ENCODE data around the gene PRX. TPM values are rescaled to one million over a fixed set of nuclear protein-coding genes. Genes with fewer than 3 reads are reported as not detected.

PRX gene
- total RNA-seq, 4 donors from 2014 or later = 454 to 667 (median 548) TPM

DNA sequence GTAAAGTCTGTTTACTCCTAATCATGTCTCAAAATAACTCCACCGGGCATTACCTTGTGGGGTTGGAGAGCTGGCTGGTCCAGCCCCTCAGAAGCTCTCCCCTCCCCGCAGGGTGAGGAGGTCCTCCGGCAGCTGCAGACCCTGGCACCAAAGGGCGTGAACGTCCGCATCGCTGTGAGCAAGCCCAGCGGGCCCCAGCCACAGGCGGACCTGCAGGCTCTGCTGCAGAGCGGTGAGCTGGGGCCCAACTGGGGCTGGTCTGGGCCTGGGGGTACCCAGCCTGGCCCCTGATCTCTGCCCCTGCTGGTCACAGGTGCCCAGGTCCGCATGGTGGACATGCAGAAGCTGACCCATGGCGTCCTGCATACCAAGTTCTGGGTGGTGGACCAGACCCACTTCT, 43.4 kb downstream of the PRX start:
- no peak for TF ChIP-seq EP300 (IDR thresholded peaks at IDR 0.05)
- TF ChIP-seq, protein P1, sequence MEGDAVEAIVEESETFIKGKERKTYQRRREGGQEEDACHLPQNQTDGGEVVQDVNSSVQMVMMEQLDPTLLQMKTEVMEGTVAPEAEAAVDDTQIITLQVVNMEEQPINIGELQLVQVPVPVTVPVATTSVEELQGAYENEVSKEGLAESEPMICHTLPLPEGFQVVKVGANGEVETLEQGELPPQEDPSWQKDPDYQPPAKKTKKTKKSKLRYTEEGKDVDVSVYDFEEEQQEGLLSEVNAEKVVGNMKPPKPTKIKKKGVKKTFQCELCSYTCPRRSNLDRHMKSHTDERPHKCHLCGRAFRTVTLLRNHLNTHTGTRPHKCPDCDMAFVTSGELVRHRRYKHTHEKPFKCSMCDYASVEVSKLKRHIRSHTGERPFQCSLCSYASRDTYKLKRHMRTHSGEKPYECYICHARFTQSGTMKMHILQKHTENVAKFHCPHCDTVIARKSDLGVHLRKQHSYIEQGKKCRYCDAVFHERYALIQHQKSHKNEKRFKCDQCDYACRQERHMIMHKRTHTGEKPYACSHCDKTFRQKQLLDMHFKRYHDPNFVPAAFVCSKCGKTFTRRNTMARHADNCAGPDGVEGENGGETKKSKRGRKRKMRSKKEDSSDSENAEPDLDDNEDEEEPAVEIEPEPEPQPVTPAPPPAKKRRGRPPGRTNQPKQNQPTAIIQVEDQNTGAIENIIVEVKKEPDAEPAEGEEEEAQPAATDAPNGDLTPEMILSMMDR (IDR thresholded peaks at IDR 0.05) = no peak
- TF ChIP-seq POLR2A (IDR thresholded peaks at IDR 0.05) = no peak

DNA sequence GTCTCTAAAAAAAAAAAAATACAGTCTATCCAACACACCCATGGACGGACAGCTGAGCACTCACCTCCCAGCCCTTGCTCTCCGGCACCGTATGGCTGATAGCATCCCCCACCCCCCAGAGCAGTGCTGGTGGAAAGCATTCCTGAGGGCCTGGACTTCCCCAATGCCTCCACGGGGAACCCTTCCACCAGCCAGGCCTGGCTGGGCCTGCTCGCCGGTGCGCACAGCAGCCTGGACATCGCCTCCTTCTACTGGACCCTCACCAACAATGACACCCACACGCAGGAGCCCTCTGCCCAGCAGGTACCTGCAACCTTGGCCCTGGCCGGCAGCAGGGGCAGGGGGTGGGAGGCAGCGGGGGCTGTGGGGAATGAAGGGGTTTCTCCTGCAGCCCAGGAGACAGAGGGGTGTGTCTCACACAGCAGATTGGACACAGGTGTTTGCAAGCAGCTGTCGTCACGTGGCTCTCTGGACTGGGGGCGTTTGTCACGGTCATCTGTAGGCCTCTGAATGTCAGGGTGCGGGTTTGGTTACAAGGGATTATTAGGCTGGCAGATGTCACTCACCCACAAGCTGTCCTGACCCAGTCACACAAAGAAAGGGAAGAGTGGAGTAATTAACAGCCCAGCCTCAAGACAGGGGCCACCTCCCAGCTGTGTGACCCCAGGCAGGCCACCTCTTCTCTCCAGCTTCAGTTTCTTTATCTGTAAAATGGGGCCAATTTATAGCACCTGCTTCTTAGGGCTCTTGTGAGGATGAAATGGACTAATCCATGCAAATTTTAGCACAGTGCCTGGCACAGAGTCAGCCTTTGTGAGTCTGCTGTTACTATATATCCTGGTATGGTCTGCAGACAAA, 45.4 kb downstream of the PRX start:
- no peak for DNase-seq (ENCODE audit: low spot score in 2 of 2)
- H3K4me3 ChIP-seq = no peak overlapping the region
- peaks cover 0 to 65% (median 0%) of the 10 kb centered on the region in 3 donors for H3K36me3 ChIP-seq
- TF ChIP-seq, protein P1 (IDR thresholded peaks at IDR 0.05) = no peak
- H3K27me3 ChIP-seq = no peaks in the 10 kb centered on the region
- 77% methylated on average over 10 to 16 of the region's 16 CpGs for WGBS, 2 donors
- H3K4me1 ChIP-seq = peaks cover 0 to 24% (median 4%) of the 10 kb centered on the region in 4 donors
- H3K27ac ChIP-seq = no peak overlapping the region
- no peaks in the 10 kb centered on the region for H3K9me3 ChIP-seq

More for the DNA sequence above, 43.4 kb downstream of the PRX start:
- no peaks in the 10 kb centered on the region for H3K27me3 ChIP-seq
- 72 to 89% methylated on average over 7 to 12 of the region's 12 CpGs for WGBS, 2 donors
- DNase-seq (ENCODE audit: low spot score in 2 of 2) = no peak
- H3K27ac ChIP-seq = no peak overlapping the region
- no peaks in the 10 kb centered on the region for H3K9me3 ChIP-seq
- peaks cover 0 to 22% (median 4%) of the 10 kb centered on the region in 4 donors for H3K4me1 ChIP-seq
- peaks cover 0 to 85% (median 4%) of the 10 kb centered on the region in 3 donors for H3K36me3 ChIP-seq
- H3K4me3 ChIP-seq = no peak overlapping the region

DNA sequence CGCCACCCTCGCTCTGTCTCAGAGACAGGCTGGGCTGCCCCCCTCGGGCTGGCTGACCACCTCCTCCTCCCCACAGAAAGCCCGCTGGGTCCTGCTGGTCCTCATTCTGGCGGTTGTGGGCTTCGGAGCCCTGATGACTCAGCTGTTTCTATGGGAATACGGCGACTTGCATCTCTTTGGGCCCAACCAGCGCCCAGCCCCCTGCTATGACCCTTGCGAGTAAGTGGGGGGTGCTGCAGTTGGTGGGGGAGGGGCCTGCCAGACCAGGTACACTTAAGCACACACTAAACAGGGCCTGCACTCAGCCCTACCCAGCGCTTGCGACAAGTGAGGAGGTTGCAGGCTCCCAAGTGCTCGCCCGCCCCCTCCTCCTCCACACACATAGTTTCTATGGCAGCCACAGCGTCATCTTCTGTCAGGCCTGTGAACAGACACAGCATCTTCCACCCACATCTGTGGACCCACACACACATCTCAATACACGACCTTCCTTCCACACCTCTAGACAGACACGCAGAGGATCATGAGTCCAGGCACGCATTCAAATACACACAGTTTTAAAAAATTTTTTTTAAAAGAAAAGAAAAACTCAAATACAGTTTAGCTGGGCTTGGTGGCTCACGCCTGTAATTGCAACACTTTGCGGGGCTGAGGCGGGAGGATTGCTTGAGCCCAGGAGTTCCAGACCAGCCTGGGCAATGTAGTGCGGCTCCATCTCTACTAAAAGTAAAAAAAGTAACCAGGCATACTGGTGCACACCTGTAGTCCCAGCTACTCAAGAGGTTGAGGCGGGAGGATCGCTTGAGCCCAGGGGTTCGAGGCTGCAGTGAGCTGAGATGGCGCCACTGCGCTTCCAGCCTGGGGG, 46.2 kb downstream of the PRX start:
- H3K27ac ChIP-seq = peak overlapping the region in 2 of 4 donors; percentile 47 to 69
- peak overlapping the region in 1 of 4 donors; percentile 49 for H3K4me3 ChIP-seq
- no peak for DNase-seq (ENCODE audit: low spot score in 2 of 2)
- 78% methylated on average over 26 to 27 of the region's 27 CpGs for WGBS, 2 donors
- no peaks in the 10 kb centered on the region for H3K27me3 ChIP-seq
- no peaks in the 10 kb centered on the region for H3K9me3 ChIP-seq
- H3K36me3 ChIP-seq = peaks cover 0 to 56% (median 0%) of the 10 kb centered on the region in 3 donors
- peaks cover 0 to 24% (median 4%) of the 10 kb centered on the region in 4 donors for H3K4me1 ChIP-seq
- TF ChIP-seq EP300 (IDR thresholded peaks at IDR 0.05) (no peak), POLR2A (IDR thresholded peaks at IDR 0.05) (no peak)
- TF ChIP-seq, protein P1 (IDR thresholded peaks at IDR 0.05) = no peak

DNA sequence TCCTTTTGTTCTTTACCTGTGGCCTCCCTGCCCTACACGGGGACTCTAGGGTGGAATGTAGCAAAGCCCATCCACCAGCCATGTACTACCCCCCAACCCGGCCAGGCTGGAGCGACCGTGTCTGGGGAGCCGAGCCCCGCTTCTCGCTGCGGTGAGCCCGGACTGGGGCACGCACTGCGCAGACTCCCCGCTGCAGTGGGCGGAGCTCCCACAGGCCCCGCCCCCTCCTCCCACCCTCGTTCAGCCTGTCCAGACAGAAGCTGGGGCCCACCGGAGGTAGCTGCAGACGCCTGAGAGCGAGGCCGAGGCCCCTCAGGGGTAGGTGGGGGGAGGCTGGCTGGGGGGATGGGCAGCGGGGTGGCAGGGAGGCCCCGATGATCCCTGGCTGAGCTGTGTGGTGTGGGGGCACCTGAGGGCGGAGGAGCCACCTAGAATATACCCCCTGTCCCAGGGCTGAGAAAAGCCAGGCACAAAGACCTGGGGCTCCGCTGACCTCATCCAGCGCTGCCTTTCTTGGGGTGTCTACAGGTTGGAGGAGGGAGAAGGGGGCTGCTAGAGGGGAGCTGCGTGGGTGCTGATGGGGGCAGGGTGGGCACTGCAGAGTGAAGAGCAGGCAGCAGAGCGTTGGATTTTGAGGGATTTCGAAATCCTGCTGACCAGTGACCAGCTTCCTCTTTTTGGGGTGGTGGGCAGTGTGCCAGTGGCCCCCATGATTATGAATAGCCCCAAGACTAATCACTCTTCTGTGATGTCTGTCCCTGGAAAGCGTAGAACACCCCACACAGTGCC, 47.4 kb downstream of the PRX start:
- DNase-seq (ENCODE audit: low spot score in 2 of 2) = peak; percentile 44 to 56
- H3K27me3 ChIP-seq = no peaks in the 10 kb centered on the region
- peak overlapping the region in 3 of 4 donors; percentile 23 to 69 (median 47) for H3K27ac ChIP-seq
- no peaks in the 10 kb centered on the region for H3K9me3 ChIP-seq
- H3K36me3 ChIP-seq = peaks cover 0 to 45% (median 0%) of the 10 kb centered on the region in 3 donors
- WGBS, 2 donors = 9 to 24% methylated on average over 21 to 23 of the region's 28 CpGs
- TF ChIP-seq POLR2A (IDR thresholded peaks at IDR 0.05) (no peak), EP300 (IDR thresholded peaks at IDR 0.05) (no peak)
- TF ChIP-seq, protein P1 (IDR thresholded peaks at IDR 0.05) = no peak
- peaks cover 0 to 24% (median 4%) of the 10 kb centered on the region in 4 donors for H3K4me1 ChIP-seq
- peak overlapping the region; percentile 20 to 49 (median 38) for H3K4me3 ChIP-seq
